ENCODE data around the gene EPN2.
"Not testable (repeated sequence)": the region's sequence is repeated elsewhere in the genome, so short reads cannot be mapped to it uniquely, and the experiment has no call there.

EPN2 gene

DNA sequence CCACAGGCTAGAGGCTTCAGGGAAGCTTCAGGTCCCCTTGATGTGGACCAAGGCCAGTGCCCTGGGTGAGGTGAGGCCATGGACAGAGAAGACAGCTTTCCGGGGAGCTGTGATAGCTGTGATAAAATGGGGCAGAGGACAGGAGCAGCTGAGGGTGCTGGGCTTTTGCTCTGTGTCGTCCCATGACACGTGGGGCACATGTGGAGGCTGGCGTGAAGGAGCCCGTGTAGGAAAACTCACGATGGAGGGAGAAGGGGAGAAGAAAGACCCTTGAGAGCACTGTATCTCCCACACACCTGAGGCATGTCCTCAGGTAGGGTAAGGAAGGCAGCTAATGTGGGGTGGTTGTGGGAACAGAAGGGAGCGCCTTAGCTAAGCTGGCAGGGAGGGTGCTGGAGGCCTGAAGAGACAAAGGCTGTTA is 104.1 kb downstream of the EPN2 start:
- FAIRE-seq (no peak), DNase-seq (ENCODE audit: insufficient read length, low spot score) (no peak)

DNA sequence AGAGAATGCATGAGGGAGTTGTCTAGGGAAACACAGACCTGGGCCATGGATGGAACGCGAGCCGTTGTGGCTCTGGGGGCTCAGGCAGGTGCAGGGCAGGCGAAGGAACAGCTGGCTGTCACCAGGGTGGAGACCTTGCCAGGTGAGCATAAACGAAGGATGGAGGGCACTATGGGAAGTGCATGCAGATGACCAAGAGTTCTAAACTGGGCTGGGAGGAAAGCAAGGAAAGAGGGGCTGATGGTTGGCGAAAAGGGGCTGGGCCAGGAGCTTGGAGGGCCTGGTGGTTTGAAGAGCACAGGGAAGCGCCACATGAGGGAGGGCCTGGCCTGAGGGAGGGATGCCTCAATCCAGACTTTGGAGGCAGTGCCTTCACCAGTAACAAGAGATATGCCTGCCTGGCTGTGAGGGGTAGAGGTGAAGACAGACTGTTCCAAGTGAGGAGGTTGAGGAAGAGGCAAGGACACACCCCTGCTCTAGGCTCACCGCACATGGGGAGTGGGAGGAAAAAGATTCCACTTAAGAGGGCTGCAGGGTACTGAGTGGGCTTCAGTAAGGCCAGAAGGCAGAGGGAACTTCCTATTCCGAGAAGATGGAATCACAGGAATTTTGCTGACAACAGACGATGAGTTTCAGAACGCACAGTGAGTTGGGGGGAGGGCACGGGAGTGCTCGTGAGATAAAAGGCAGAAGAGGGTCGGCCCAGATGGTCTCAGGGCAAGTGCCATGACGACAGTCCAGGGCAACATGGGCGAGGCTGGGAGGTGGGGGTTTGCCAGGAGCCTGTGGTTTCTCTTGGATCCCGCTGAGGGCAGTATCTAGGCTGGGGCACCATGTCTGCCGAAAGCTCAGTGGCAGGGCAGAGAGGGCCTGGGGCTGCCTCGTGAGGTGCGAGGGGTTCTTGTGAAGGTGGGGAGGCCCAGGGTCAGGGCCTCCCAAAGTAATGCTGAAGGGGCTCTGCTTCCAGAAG is 104.8 kb downstream of the EPN2 start:
- no peak for DNase-seq (ENCODE audit: insufficient read length, low spot score)
- FAIRE-seq, result peak; percentile 86

DNA sequence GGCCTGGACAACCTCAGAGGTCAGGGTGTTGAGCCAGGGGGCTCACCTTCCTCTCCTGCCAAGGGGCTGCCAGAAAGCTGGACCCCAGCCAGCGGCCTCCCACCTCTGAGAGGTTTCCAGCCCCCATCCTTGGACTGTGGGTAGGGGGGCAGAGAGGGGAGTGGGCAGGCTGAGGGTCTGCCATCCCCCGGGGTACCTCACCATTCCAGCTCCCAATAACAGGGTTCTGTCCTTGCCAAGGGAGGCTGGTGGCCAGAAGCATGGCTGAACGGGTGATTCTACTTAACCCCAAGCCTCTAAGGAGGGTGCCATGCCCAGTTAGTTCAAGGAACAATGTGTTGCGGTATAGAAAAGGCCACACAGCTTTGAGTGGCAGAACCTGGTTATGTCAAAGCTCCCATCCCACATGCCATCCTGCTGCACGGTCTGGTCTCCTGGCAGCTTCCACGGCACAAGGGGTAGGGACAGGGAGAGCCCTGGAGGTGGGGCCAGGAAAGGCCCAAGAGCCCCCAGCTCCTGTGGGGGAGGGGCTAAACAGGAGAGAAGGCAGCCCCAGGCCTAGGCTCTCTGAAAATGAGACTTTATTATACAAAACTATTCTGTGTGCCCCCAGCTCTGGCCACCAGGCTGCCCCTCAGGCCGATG is 105.6 kb downstream of the EPN2 start:
- FAIRE-seq (peak; percentile 52), DNase-seq (ENCODE audit: insufficient read length, low spot score) (no peak)

DNA sequence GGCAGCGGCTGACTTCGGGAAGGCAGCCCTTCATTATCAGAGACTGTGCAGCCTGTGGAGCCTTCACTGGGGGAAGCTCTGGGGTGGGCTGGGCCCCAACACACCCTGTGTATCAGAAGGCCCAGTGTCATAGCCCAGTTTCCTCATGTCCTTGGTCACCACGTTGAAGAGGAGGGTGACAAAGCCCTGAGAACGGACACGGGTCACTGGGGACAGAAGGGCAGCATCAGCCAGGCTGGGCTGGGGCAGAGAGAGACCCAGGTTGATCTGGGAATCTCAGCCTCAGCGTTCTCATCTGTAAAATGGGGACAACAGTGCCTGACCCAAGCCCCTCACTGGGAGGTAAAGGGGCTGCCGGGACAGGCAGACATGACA is 106.1 kb downstream of the EPN2 start:
- FAIRE-seq (no peak), DNase-seq (ENCODE audit: insufficient read length, low spot score) (no peak)

DNA sequence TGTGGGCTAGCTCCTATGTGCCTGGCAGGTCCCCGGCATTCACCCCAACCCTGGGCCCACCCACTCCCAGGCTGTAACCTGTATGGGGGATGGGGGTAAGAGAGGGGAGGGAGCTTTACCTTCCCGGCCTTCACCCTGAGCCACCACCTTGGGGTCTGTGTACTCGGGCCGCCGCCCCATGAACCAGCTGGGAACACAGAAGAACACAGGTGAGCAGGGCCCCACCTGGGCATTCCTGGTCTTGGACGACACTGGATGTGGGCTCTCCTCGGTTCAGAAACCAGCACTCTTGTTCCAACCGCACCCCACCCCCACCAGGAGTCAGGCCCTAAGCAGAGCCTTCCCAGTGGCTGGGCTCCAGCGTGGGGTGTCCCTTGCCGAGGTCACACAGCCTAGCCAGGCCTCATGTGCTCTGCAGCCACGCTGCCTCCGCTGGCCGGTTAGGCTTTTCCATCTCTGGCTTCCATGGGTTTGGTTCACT is 106.5 kb downstream of the EPN2 start:
- DNase-seq (ENCODE audit: insufficient read length, low spot score), result no peak
- FAIRE-seq, result no peak

DNA sequence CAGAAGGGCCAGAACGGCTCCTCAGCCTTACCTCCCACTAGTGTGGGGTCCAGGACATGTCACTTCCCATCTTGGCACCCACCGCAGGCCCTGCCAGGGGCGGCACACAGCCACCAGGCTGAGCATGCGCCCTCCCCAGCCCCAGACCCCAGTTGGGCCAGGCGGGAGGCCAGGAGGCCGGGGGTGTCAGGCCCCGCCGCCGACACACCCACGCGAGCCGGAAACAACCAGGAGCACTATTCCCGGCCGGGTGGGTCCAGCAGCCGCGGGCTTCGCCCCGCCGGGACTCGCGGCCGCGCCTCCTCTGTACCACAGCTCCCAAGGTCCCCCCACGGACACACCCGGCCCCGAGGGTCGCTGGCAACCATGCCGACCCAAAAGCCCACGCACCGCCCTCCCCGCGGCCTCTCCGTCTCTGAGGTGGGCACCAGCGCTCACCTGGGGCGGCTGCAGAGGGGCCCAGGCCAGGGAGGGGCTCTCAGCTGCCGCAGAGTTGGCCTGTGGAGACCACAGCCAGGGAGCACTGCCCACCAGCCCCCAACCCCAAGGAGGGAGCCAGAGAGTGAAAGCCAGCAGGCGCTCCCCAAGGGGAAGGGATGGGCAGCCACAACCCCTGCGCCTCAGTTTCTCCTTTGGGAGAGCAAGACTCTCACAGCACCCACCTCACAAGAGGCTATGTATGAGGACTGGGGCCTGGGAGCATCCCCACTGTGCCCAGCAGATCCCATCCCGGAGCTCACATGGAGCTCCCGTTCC is 107.3 kb downstream of the EPN2 start:
- DNase-seq (ENCODE audit: insufficient read length, low spot score) (no peak), FAIRE-seq (no peak)

DNA sequence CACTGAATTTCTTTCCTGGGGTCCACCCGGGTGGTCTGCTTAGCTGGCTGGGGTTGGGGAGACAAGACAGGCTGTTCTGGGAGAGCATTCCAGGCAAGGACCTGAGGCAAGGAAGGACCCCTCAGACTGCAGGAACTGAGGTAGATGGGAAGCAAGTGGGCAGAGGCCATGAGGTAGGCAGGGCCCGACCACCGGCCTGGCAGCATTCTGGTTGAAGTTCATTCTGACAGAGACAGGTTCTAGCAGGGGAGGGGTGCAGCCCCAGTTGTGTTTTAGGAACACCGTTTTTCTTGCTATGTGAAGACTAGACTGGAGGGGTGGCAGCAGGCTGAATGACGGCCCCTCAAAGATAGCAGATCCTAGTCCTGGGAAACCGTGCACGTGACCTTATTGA is 107.9 kb downstream of the EPN2 start:
- DNase-seq (ENCODE audit: insufficient read length, low spot score) (no peak), FAIRE-seq (peak; percentile 55)

DNA sequence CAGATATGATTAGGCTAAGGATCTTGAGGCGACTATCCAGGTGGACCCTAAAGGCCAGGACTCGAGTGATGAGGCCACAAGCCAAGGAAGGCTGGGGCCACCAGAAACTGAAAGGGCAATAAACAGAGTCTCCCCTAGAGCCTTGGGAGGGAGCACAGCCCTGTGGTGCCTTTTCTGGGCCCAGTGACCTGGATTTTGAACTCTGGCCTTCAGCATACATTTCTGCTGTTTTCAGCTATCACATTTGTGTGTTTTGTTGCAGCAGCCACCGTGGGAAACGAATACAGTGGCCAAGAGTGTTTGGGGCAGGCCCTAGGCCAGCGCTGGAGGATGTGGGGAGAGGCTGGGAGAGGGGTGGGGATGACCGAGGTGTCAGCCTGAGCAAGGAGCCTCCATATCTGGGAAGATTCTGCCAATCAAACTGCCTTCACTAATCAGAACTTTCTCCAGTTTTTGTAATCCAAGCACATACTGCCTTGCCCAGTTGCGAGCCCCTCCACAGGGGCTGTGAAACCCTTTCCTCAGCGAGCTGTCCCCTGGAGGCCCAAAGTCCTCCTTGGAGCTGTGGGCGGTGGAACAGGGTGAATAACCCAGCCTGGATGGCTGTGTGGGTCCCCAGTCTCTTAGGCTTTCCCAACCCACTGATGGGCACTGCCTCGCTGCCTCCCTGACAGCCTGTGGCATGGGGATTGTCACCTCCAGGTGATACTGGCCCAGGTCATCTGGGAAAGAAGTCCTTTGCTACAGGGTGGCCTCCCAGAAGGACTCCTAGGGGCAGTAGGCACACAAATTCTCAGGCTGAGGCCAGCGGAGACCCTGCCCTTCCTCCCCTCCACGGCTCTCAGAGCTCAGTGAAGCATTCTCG is 108.6 kb downstream of the EPN2 start:
- FAIRE-seq (peak; percentile 36), DNase-seq (ENCODE audit: insufficient read length, low spot score) (no peak)

DNA sequence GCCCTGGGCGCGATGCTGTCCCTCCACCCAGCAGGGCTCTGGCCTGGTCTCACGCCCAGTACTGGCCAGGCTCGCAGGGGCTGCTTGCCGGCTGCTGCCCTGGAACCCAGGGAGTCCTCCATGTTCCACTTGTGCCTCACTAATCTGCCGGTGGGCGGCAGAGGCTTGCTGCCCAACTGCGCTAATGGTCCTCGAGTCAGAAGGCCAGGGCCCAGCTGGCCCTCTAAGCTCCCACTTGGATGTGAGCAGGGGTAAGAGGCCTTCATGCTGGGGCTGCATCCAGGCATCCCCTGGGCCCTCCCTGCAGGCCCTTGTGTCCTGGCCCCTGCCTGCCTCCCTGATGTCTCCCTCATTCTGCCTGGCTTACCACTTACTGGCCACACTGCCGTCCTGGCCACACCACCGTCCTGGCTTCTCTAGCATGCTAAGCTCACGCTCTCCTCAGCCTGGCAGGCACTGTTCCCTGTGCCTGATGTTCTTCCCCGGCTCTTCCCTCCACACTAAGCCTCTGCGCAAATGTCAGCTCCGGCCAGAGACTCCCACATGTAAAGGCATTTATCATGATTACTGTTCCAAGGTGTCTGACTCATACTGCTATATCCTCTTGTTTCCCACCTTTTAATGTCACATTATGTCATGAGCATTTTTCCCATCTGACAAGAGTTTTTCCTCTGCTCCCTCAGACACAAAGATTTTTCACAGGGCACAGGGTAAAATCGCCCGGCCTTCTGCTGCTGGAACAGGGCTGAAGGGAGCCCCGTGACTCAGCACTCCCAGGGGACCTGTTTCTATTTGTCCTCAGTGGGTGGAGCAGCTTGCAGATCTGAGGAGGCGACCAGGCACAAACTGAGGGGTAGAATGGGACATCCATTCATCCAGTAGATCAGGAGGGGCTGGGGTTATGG is 109.4 kb downstream of the EPN2 start:
- FAIRE-seq (peak; percentile 99), DNase-seq (ENCODE audit: insufficient read length, low spot score) (peak; percentile 87)

DNA sequence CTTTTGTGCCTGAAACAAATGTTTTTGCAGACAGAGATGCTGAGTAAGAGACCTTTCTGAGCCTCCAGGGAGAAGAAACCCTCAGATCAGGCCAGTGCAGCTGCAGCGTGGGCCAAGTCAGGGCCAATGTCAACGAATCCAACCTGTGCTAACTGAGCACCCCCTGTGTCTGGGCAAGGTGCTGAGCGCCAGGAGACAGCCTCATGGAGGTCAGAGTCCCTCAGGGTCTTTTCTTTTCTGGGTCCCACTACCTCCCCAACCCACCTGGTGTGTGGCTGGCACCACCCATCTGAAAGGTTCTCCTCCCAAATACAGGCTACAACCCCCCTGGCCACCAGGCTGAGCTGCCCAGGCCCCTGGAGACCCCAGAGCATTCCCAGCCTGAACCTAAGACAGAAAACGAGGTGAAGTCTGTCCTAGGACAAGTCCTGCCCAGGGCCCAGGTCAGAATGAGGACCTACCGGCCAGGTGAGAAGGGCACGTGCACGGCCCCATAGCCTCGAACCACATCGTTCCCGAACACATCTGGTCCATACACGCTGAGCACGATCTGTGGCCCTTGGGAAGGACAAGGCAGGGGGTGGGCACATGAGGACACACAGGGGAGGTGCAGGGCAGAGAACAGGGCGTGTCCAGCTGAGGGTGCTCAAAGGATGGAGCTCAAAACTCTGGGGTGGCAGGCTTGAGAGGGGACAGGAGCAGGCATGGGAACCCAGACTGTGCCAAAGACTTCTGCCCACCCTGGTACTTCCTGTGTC is 110.3 kb downstream of the EPN2 start:
- FAIRE-seq, result no peak
- no peak for DNase-seq (ENCODE audit: insufficient read length, low spot score)

DNA sequence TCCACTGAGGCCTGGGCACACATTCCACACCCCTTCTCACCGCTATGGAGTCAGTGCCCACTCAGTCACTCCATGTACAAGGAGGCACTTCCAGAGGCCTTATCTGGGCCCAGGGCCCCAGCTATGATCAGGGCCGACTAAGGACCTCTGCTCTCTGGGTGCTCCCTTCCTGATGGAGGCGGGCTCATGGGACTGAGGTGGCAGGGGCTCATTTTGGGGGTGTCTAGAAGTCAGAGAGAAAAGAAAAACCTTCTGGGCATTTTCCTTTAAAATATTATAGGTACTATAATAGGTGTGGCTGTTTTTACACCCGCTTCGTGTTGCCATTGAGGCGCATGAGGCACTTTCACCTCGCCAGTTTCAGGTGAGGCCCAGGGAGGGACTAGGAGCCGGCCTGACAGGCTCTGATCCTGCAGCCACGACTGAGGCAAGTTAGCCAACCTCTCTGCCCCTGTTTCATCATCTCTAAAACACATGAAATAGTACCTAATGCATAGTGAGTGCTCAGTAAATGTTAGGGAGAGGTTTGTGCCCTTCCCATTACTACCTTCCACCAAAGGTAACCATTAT is 111.0 kb downstream of the EPN2 start:
- FAIRE-seq, result no peak
- no peak for DNase-seq (ENCODE audit: insufficient read length, low spot score)

DNA sequence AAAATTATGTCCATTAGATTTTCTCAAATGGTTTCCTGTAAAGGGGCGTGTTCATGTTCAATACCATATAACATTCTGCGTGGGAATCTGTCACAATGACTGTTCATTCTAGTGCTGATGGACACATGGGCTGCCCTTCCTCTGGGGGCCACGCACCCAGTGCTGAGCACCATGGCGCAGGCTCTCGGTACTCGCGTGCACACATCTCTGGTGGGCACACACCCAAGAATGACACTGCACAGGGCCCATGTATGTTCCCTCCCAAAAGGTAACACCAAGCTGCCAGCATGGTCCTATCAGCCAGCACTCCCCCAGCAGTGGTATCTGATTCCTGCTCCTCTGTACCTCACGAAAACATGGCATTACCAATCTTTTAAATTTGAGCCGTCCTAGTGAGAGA is 111.6 kb downstream of the EPN2 start:
- DNase-seq (ENCODE audit: insufficient read length, low spot score), result no peak
- FAIRE-seq, result peak; percentile 87

DNA sequence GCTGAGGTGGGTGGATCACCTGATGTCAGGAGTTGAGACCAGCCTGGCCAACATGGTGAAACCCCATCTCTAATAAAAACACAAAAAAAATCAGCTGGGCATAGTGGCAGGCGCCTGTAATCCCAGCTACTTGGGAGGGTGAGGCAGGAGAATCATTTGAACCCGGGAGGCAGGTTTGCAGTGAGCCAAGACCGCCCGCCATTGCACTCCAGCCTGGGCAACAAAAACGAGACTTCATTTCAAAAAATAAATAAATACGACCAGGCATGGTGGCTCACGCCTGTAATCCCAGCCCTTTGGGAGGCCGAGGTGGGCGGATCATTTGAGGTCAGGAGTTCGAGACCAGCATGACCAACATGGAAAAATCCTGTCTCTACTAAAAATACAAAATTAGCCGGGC is 116.2 kb downstream of the EPN2 start:
- DNase-seq (ENCODE audit: insufficient read length, low spot score); FAIRE-seq: not testable (repeated sequence)

DNA sequence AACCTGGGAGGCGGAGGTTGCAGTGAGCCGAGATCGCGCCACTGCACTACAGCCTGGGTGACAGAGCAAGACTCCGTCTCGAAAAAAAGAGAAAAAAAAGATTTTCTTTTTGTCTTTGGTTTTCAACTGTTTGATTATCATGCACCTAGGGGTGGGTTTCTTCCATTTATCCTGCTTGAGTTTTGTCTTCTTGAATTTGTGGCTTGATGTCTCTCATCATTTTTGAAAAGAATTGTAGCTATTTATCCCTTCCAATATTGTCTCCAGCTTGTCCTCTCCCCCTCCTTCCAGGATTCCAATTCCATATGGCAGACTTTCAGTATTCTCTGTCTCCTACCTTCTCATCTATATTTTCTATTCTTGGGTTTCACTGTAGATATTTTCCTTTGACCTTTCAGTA is 117.6 kb downstream of the EPN2 start:
- FAIRE-seq, result no peak
- DNase-seq (ENCODE audit: insufficient read length, low spot score), result no peak

DNA sequence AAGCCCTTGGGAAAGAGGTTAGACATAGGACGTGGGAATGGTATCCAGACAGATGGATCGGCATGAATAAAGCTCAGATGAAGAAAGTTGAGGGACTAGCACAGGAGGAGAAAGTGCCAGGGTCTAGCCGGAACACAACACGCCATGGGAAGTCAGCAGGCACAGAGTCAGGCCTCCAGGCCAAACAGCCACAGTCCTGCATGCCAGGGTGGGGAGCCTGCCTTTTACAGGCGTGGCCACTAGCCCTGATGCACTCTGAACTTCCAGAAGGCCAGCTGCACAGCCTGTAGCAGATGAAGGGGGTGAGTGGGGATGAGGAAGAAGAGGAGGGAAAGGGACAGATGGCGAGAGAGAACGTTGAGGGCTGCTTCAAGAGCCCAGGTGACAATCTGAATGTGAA is 120.2 kb downstream of the EPN2 start:
- FAIRE-seq (peak; percentile 57), DNase-seq (ENCODE audit: insufficient read length, low spot score) (no peak)

DNA sequence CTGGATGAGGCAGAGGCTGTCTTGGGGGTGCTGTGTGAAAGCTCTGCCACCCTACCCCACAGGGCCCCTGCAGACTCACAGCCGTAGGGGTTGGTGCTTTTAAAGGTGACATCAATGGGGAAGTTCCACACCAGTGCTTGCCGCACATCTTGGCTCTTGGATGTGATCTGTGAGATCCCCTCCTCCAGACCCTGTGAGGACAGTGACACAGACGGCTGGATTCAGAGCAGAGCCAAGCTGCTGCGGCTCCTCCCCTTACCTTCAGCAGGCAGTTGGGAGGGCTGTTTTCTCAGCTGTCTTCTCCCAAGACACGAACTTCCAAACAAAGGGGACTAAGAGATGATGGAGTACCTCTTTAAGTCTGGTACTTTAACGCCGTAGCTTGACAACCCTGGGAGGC is 120.6 kb downstream of the EPN2 start:
- FAIRE-seq (no peak), DNase-seq (ENCODE audit: insufficient read length, low spot score) (no peak)

DNA sequence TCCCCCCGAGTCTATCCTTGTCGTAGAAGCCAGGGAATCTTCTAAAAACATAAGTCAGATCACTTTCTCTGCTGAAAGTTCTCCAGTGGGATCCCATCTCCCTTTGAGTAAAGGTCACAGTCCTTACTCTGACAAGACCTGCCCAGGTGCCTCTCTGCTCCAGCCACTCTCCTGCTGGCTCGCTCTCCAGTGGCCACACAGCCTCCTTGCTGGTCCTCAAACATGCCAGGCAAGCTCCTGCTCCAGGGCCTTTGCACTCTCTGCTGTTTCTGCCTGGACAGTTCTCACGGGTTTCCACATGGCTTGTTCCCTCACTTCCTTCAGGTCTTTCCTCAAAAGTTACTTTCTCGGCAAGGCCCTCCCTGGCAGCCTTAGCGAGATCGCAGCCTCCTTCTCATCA is 122.0 kb downstream of the EPN2 start:
- DNase-seq (ENCODE audit: insufficient read length, low spot score) (no peak), FAIRE-seq (no peak)

DNA sequence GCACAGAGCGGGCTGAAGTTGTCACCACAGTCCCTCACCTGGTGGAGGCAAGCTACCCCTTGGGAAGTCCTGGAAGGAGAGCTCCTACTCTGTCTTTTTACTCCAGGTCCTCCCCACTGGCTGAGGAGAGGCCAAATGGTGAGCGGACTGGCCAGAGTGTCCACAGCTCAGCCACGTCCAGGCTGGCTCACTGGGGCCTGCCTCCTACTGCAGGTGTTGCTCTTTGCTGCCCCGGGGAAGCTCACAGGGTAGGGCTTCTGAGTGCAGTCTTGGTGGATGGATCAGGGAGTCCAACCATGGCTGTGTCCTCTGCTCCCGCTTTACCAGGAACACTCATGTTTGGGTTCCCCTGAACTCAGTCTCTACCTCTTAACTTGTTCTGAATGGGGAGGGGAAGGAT is 122.7 kb downstream of the EPN2 start:
- DNase-seq (ENCODE audit: insufficient read length, low spot score) (no peak), FAIRE-seq (peak; percentile 78)
